Measurements from ENCODE around the gene CPED1. TPM values are rescaled to one million over a fixed set of nuclear protein-coding genes. Genes with fewer than 3 reads are reported as not detected.

The CPED1 gene
- total and polyA plus RNA-seq, 2 experiments from 2014 or later: 0.17 to 0.47 TPM

DNA sequence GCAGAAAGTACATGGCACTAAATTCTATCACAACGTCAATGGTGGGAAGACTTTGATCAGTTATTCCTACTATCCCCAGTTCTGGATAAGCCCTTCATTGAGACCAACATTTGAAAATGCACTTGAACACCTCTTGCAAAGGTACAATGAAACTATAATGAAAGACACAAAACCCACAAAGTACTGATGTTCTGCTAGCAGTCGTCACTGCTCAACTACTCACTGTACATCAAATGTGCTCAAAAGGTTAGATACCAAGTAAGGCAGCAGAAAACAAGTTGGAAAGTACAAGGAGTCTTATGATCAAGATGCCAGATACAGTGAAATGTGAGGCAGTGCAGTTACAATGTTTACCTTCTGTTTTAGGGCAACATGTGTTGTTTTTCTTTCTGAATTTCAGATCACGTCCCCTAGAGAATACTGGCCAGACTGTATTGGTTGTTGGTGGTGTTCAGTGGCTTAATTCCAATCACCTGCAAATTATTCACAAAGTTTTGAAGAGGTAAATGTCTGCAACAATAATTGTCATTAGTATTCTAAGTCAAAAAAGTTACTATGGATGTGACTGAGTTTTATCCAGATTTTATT is 277.9 kb downstream of the CPED1 start:
- Histone ChIP-seq H3F3A (replicated peaks; ENCODE audit: low read depth) (no peaks in the 10 kb centered on the region), H2AFZ (no peak overlapping the region), H3K4me1 (ENCODE audit: insufficient read depth) (peaks cover 18% of the 10 kb centered on the region), H3K4me2 (no peak overlapping the region), H3K27ac (ENCODE audit: low read depth) (no peak overlapping the region), H3K27me3 (ENCODE audit: insufficient read depth) (no peaks in the 10 kb centered on the region), H3K4me3 (no peak overlapping the region), H4K20me1 (replicated peaks; ENCODE audit: insufficient read depth) (no peaks in the 10 kb centered on the region), H3K36me3 (ENCODE audit: insufficient read depth) (no peaks in the 10 kb centered on the region), H3K9me2 (ENCODE audit: insufficient read depth) (peaks cover 13% of the 10 kb centered on the region; the same call in 1 of the 2 replicates), H3K79me2 (replicated peaks; ENCODE audit: insufficient read depth) (no peaks in the 10 kb centered on the region)
- no peak for TF ChIP-seq EZH2phosphoT487 (IDR thresholded peaks at IDR 0.05; ENCODE audit: unreplicated experiment)
- no peak for TF ChIP-seq REST (IDR thresholded peaks at IDR 0.05; ENCODE audit: unreplicated experiment)
- no peak for TF ChIP-seq EZH2 (IDR thresholded peaks at IDR 0.05; ENCODE audit: low read depth, unreplicated experiment)
- no peak for TF ChIP-seq CTCF (conservative IDR thresholded peaks at IDR 0.05; ENCODE audit: low read depth in 2 of 2)
- TF ChIP-seq, protein P1, sequence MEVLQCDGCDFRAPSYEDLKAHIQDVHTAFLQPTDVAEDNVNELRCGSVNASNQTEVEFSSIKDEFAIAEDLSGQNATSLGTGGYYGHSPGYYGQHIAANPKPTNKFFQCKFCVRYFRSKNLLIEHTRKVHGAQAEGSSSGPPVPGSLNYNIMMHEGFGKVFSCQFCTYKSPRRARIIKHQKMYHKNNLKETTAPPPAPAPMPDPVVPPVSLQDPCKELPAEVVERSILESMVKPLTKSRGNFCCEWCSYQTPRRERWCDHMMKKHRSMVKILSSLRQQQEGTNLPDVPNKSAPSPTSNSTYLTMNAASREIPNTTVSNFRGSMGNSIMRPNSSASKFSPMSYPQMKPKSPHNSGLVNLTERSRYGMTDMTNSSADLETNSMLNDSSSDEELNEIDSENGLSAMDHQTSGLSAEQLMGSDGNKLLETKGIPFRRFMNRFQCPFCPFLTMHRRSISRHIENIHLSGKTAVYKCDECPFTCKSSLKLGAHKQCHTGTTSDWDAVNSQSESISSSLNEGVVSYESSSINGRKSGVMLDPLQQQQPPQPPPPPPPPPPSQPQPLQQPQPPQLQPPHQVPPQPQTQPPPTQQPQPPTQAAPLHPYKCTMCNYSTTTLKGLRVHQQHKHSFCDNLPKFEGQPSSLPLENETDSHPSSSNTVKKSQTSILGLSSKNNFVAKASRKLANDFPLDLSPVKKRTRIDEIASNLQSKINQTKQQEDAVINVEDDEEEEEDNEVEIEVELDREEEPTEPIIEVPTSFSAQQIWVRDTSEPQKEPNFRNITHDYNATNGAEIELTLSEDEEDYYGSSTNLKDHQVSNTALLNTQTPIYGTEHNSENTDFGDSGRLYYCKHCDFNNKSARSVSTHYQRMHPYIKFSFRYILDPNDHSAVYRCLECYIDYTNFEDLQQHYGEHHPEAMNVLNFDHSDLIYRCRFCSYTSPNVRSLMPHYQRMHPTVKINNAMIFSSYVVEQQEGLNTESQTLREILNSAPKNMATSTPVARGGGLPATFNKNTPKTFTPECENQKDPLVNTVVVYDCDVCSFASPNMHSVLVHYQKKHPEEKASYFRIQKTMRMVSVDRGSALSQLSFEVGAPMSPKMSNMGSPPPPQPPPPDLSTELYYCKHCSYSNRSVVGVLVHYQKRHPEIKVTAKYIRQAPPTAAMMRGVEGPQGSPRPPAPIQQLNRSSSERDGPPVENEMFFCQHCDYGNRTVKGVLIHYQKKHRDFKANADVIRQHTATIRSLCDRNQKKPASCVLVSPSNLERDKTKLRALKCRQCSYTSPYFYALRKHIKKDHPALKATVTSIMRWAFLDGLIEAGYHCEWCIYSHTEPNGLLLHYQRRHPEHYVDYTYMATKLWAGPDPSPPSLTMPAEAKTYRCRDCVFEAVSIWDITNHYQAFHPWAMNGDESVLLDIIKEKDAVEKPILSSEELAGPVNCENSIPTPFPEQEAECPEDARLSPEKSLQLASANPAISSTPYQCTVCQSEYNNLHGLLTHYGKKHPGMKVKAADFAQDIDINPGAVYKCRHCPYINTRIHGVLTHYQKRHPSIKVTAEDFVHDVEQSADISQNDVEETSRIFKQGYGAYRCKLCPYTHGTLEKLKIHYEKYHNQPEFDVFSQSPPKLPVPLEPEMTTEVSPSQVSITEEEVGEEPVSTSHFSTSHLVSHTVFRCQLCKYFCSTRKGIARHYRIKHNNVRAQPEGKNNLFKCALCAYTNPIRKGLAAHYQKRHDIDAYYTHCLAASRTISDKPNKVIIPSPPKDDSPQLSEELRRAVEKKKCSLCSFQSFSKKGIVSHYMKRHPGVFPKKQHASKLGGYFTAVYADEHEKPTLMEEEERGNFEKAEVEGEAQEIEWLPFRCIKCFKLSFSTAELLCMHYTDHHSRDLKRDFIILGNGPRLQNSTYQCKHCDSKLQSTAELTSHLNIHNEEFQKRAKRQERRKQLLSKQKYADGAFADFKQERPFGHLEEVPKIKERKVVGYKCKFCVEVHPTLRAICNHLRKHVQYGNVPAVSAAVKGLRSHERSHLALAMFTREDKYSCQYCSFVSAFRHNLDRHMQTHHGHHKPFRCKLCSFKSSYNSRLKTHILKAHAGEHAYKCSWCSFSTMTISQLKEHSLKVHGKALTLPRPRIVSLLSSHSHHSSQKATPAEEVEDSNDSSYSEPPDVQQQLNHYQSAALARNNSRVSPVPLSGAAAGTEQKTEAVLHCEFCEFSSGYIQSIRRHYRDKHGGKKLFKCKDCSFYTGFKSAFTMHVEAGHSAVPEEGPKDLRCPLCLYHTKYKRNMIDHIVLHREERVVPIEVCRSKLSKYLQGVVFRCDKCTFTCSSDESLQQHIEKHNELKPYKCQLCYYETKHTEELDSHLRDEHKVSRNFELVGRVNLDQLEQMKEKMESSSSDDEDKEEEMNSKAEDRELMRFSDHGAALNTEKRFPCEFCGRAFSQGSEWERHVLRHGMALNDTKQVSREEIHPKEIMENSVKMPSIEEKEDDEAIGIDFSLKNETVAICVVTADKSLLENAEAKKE (CRISPR knock-in tag; IDR thresholded peaks at IDR 0.05): no peak
- no peak for TF ChIP-seq POLR2AphosphoS5 (IDR thresholded peaks at IDR 0.05; ENCODE audit: low read depth)
- TF ChIP-seq JUNB (IDR thresholded peaks at IDR 0.05; ENCODE audit: unreplicated experiment): no peak
- no peak for TF ChIP-seq ZNF331 (CRISPR knock-in tag; IDR thresholded peaks at IDR 0.05; ENCODE audit: low read depth)
- no peak for TF ChIP-seq ETS1 (IDR thresholded peaks at IDR 0.05)
- no peak for TF ChIP-seq ZNF114 (CRISPR knock-in tag; IDR thresholded peaks at IDR 0.05)
- TF ChIP-seq NANOG (IDR thresholded peaks at IDR 0.05; ENCODE audit: borderline replicate concordance): no peak
- Mint-ChIP-seq H3K4me1 (peaks cover 16% of the 10 kb centered on the region), H3K9me3 (peaks cover 3% of the 10 kb centered on the region; the same call in 2 of the 3 replicates), H3K27me3 (ENCODE audit: insufficient read depth, low read depth, poor library complexity) (no peaks in the 10 kb centered on the region), H3K27ac (no peak overlapping the region), H3K4me3 (no peak overlapping the region), H3K36me3 (ENCODE audit: low read depth) (no peaks in the 10 kb centered on the region)
- no peak for DNase-seq (ENCODE audit: low spot score)
- no peak for ATAC-seq

Measured in GM23338 (cell line).